Renal pelvis (tissue), 4 donors: ENCODE data around the gene METTL16. TPM values are rescaled to one million over a fixed set of nuclear protein-coding genes. Genes with fewer than 3 reads are reported as not detected.
"Not testable (repeated sequence)": the region's sequence is repeated elsewhere in the genome, so short reads cannot be mapped to it uniquely, and the experiment has no call there.

ENCODE experiments used
- DNase-seq: peaks from one replicate; pipeline ENCODE4 v3.0.0-alpha.2; 2013
- polyA plus RNA-seq, 3 donors: library from polyadenylated mRNA; unstranded; fragments of 120-200 nt; gene quantifications; one replicate each; pipeline ENCODE4 v1.2.1, GENCODE V29; 2013; ENCODE audit not compliant: insufficient read length in 3 of 3

Gene METTL16
- polyA plus RNA-seq, 3 donors: 33.1 to 37.8 (median 36.0) TPM

- no peak for DNase-seq
These were observed 588 bp downstream of the METTL16 start for GRCh38 chr17:2511138-2511461.

DNA sequence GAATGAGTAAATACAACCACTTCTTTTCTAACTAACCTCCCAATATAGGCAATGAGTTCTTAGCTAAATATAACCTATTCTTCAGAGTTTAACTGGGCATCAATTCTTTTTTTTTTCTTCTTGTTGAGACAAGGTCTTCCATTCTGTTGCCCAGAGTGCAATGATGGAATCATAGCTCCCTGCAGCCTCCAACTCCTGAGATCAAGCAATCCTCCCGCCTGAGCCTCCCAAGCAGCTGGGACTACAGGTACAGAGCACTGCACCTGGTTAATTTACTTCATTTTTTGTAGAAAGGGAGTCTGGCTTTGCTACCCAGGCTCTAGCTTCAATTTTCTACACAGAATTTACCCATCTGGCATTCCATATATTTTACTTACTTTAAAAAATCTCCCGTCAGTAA lies 1.1 kb downstream of the METTL16 start:
- no peak for DNase-seq

DNA sequence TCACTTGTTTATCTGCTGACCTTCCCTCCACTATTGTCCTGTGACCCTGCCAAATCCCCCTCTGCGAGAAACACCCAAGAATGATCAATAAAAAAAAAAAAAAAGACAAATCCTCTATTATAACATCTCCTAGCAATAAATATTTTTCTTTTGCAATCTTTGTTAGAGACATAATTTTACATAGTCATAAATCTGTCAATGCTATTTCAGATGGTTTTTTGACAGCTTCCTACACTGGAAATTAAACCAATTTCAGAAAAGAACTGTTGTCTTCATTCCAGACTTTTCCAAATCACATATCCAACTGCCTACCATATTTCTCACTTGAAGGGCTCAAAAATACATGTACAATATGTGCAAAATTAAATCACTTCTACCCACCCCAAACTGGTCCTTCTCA lies 3.7 kb downstream of the METTL16 start:
- DNase-seq: no peak

- not testable (repeated sequence) for DNase-seq
These were observed 4.7 kb downstream of the METTL16 start for GRCh38 chr17:2507015-2507414.

- no peak for DNase-seq
These were observed 8.1 kb downstream of the METTL16 start for GRCh38 chr17:2503627-2504026.

DNA sequence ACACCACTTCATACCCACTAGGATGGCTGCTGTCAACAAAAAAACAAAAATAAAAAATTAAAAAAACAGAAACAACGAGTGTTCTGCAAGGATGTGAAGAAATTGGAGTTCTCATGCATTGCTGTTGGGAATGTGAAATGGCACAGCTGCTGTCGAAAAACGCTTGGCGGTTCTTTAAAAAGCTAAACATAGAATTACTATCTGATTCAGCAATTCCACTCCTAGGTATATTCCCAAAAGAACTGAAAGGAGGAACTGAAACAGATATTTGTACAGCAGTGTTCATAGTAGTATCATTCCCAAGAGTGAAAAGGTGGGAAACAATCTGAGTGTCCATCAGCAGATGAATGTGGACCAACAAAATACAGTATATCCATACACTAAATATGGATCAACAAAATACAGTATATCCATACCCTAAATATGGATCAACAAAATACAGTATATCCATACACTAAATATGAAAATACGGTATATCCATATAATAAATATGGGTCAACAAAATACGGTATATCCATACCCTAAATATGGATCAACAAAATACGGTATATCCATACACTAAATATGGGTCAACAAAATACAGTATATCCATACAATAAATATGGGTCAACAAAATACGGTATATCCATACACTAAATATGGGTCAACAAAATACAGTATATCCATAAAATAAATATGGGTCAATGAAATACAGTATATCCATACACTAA lies 8.7 kb downstream of the METTL16 start:
- DNase-seq: no peak

GRCh38 chr17:2500446-2500845 lies 11.2 kb downstream of the METTL16 start:
- DNase-seq: no peak

GRCh38 chr17:2489286-2489685 lies 22.4 kb downstream of the METTL16 start:
- not testable (repeated sequence) for DNase-seq

GRCh38 chr17:2487306-2487705 lies 24.4 kb downstream of the METTL16 start:
- no peak for DNase-seq

GRCh38 chr17:2486709-2487108 lies 25.0 kb downstream of the METTL16 start:
- not testable (repeated sequence) for DNase-seq

GRCh38 chr17:2485970-2486369 lies 25.7 kb downstream of the METTL16 start:
- DNase-seq: no peak

DNA sequence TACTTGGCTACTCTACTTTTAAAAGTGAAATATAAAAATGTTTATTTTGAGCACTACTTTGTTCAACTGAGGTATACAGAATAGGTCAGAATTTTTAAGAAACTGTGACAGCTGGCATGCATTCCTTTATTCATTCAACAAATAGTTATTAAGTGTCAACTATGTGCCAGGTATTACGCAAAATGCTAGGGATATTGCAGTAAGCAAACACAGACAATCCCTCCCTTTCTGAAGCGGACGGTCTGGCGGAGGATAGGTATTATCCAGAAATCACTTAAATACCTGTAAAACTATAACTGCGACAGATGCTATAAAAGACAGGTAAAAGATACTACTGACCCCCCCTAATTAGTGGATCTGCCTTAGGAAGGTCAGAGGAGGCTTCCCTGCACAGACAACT lies 26.1 kb downstream of the METTL16 start:
- DNase-seq: no peak

DNA sequence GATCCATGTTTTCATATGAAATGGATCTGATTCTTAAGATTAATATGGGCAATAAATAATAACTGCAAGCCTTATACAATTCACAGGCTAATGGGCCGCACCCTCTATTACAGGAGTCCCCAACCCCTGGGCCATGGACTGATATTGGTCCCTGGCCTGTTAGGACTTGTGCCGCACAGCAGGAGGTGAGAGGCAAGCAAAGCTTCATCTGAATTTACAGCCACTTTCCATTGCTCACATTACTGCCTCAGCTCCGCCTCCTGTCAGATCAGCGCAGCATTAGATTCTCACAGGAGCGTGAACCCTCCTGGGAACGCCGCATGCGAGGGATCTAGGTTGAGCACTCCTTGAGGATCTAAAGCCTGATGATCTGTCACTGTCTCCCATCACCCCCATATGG lies 26.8 kb downstream of the METTL16 start:
- DNase-seq: no peak

DNA sequence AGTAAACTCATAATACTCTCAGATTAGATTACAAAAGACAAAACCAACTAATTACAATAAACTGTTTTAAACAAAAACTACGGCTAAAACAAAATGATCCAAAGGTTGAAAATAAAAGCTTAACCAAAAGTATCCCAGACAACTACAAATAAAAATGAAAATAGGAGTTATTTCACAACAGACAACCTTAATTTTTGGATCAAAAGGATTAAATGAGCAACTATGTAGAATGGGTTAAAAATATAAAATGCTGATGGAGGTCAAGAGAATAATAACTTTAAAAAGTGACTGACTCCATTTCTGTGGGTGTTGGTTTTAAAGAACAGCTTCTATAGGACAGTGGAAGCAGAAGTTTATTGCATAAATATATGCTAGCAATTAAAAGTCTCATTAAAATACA lies 28.6 kb downstream of the METTL16 start:
- no peak for DNase-seq

GRCh38 chr17:2482218-2482617 lies 29.5 kb downstream of the METTL16 start:
- DNase-seq: no peak

GRCh38 chr17:2481760-2482159 lies 29.9 kb downstream of the METTL16 start:
- DNase-seq: no peak

DNA sequence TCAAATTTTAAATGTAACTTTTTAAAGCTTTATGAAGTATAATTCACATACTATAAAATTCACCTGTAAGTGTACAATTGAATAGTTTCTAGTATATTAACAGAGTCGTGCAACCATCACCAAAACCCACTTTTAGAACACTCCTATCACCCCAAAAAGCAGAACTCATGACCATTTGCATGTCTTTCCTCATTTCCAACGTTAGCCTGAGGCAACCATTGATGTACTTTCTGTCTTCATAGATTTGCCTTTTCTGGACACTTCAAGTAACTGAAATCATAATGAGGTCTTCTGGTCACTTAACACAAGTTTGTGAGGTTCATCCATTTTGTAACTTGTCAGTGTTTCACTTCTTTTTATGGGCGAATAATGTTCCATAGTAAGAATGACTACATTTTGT lies 33.2 kb downstream of the METTL16 start:
- DNase-seq: no peak

DNA sequence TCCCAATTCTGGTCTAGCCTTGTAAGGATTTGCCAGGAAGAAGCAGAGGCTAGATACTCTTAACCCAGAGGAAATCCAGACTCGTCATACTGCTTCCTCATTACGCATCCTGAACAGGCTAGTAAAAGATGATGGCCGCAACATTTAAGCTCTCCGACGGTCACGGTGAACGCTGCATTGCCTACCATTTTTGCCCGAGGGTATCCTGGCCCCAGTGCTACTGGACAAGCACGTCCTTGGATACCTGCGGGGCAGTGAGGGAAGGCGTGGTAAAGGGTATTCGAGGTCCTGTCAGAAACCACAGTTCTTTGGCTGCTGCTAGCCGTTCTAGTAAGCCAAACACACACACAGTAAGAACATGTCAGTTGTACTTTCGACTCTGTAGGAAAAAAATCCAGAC lies 36.6 kb downstream of the METTL16 start:
- no peak for DNase-seq

DNA sequence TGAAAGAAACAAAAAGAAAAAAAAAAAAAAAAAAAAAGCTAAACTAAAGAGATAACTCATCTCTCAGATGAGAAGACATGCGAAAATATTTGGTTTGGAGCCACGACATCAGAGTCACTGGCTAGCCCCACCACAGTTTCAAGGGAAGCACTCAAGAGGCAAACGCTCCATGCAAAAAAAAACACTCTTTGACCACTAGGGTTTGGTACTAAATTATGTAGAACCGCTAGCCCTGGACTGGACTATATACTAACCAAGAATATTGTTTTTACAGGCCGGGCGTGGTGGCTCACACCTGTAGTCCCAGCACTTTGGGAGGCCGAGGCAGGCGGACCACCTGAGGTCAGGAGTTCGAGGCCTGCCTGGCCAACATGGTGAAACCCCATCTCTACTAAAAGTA lies 37.3 kb downstream of the METTL16 start:
- DNase-seq: no peak

DNA sequence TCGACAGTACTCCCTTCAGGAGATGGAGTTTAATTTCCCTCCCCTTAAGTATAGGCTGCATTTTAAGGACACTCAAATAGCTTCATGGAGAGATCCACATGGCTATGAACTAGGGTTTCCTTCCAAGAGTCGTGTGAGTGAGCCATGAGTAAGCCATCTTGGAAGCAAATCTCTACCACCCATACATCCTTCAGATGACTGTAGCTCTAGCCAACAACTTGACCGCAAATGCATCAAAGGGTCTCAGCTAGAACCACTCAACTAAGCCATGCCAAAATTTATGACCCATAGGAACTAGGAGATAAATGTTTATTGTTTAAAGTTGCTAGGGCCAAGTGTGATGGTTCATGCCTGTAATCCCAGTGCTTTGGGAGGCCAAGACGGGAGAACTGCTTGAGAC lies 43.4 kb downstream of the METTL16 start:
- DNase-seq: no peak

- DNase-seq: no peak
These were observed 44.8 kb downstream of the METTL16 start for GRCh38 chr17:2466931-2467330.

- no peak for DNase-seq
These were observed 49.2 kb downstream of the METTL16 start for GRCh38 chr17:2462481-2462880.

GRCh38 chr17:2459917-2460271 lies 51.8 kb downstream of the METTL16 start:
- no peak for DNase-seq

DNA sequence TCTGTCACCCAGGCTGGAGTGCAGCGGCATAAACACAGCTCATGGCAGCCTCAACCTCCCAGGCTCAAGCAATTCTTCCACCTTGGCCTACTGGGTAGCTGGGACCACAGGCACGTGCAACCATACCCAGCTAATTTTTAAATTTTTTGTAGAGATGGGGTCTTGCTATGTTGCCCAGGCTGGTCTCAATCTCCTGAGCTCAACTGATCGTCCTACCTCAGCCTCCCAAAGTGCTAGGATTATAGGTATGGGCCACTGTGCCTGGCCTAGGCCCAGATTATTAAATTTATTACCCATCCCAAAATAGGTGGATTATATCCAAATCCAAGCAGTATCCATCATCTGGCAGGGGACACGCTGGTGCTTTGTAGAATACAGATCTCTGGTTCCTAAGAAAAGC lies 53.8 kb downstream of the METTL16 start:
- DNase-seq: no peak

GRCh38 chr17:2456475-2456874 lies 55.2 kb downstream of the METTL16 start:
- no peak for DNase-seq
